WTC11 (cell line): Measurements from ENCODE around the gene GALNTL6.

Source experiments
- CTCF ChIP-seq: fragments of 200-600 bp; IDR thresholded peaks from 2 replicates; pipeline ENCODE4 v1.8.0; 2022; ENCODE audit warnings: antibody characterized with exemption
- FOXJ3 ChIP-seq: sonication (generic); formaldehyde crosslinking; IDR thresholded peaks from 2 replicates; pipeline ENCODE4 v1.9.0; 2021; ENCODE audit warnings: missing genetic modification reagents, mild to moderate bottlenecking, borderline replicate concordance
- PRDM15 ChIP-seq: sonication (generic); formaldehyde crosslinking; IDR thresholded peaks from 2 replicates; pipeline ENCODE4 v1.8.0; 2022; ENCODE audit warnings: missing genetic modification reagents
- ZNF232 ChIP-seq: sonication (generic); formaldehyde crosslinking; IDR thresholded peaks from 2 replicates; pipeline ENCODE4 v1.8.0; 2022; ENCODE audit warnings: mild to moderate bottlenecking, missing genetic modification reagents

DNA sequence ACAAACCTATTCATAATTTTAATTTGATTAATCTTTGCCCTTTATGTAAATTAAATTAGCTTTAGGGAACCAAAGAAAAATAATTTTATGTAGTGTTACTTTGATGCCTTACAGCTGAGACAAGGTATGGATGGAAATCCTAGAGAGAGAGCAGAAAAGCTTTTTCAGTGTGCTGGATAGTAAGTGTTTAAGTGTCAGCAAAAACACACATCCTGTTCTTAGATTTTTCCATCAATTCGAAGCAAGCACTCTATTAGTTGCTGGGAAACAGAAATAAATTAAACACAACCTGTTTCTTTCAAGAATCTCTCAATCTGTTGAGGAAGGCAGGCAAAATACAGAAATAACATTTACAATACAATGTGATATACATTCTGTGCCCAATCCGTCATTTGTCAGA lies 327.8 kb downstream of the GALNTL6 start:
- TF ChIP-seq CTCF (no peak), ZNF232 (CRISPR knock-in tag) (no peak), PRDM15 (CRISPR knock-in tag) (no peak), FOXJ3 (CRISPR knock-in tag) (no peak)
